ENCODE data around the gene ERP29. TPM values are rescaled to one million over a fixed set of nuclear protein-coding genes. Genes with fewer than 3 reads are reported as not detected.

Gene ERP29
- total and polyA plus RNA-seq, 2 of the 13 experiments (the other 11 are each of a cell fraction or from before 2014, with no cell fraction given) = 111 to 147 TPM

DNA sequence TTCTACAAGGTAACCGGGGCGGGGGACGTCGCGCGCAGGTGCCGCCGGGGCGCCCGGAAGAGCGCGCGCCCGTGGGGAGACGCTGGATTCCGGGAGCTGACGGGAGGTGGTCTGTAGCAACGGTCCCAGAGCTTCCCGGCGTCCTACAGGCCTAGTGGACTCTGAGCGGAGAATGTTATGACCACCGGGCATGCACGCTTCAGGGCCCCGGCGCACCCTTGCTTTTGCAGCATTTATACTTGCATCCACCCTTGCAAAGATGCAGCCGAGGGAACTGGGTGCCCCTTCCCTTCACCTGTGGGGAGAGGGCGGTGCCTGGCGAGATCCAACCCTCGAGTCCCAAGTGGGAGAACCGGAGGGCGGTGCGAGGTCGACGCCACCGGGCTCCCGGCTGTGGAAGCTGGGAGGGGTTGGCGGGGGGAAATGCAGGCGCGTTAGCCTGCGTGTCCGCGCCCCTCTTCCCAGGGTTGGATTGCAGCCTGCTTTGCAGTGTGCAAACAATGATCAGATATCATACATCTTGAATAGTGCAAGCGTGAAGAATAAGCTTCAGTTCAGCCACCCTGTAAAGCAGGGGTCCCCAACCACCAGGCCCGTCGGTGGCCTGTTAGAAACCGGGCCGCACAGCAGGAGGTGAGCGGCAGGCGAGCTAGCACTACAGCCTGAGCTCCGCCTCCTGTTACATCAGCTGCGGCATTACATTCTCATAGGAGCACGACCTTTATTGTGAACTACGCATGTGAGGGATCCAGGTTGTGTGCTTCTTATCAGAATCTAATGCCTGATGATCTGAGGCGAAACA, 576 bp downstream of the ERP29 start (continued):
- TF ChIP-seq, protein P1, sequence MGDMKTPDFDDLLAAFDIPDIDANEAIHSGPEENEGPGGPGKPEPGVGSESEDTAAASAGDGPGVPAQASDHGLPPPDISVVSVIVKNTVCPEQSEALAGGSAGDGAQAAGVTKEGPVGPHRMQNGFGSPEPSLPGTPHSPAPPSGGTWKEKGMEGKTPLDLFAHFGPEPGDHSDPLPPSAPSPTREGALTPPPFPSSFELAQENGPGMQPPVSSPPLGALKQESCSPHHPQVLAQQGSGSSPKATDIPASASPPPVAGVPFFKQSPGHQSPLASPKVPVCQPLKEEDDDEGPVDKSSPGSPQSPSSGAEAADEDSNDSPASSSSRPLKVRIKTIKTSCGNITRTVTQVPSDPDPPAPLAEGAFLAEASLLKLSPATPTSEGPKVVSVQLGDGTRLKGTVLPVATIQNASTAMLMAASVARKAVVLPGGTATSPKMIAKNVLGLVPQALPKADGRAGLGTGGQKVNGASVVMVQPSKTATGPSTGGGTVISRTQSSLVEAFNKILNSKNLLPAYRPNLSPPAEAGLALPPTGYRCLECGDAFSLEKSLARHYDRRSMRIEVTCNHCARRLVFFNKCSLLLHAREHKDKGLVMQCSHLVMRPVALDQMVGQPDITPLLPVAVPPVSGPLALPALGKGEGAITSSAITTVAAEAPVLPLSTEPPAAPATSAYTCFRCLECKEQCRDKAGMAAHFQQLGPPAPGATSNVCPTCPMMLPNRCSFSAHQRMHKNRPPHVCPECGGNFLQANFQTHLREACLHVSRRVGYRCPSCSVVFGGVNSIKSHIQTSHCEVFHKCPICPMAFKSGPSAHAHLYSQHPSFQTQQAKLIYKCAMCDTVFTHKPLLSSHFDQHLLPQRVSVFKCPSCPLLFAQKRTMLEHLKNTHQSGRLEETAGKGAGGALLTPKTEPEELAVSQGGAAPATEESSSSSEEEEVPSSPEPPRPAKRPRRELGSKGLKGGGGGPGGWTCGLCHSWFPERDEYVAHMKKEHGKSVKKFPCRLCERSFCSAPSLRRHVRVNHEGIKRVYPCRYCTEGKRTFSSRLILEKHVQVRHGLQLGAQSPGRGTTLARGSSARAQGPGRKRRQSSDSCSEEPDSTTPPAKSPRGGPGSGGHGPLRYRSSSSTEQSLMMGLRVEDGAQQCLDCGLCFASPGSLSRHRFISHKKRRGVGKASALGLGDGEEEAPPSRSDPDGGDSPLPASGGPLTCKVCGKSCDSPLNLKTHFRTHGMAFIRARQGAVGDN (CRISPR knock-in tag; IDR thresholded peaks at IDR 0.05) = peak; percentile 62
- peak; percentile 92 for TF ChIP-seq CEBPG (CRISPR knock-in tag; IDR thresholded peaks at IDR 0.05)
- TF ChIP-seq PHF5A (CRISPR knock-in tag; IDR thresholded peaks at IDR 0.05; ENCODE audit: low read depth, unreplicated experiment) = peak; percentile 39
- TF ChIP-seq ONECUT2 (CRISPR knock-in tag; IDR thresholded peaks at IDR 0.05) = no peak
- TF ChIP-seq ZNF10 (CRISPR knock-in tag; IDR thresholded peaks at IDR 0.05; ENCODE audit: borderline replicate concordance, low read depth) = no peak
- no peak for TF ChIP-seq CBX1 (IDR thresholded peaks at IDR 0.05; ENCODE audit: low read depth)
- TF ChIP-seq, protein P2, sequence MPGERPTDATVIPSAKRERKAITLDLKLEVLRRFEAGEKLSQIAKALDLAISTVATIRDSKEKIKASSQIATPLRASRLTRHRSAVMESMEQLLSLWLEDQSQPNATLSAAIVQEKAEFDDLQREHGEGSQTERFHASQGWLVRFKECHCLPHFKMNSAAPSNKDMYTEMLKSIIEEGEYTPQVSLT (CRISPR knock-in tag; IDR thresholded peaks at IDR 0.05; ENCODE audit: borderline replicate concordance, low read depth) = no peak
- no peak for TF ChIP-seq DDIT3 (CRISPR knock-in tag; IDR thresholded peaks at IDR 0.05)
- TF ChIP-seq EP300 (IDR thresholded peaks at IDR 0.05; ENCODE audit: low read depth in 2 of 2, low read length in 2 of 2) = no peak
- TF ChIP-seq EP300 (CRISPR knock-in tag; IDR thresholded peaks at IDR 0.05; ENCODE audit: borderline replicate concordance) = peak; percentile 36; the same call in 1 of the 2 replicates
- TF ChIP-seq THYN1 (CRISPR knock-in tag; IDR thresholded peaks at IDR 0.05; ENCODE audit: borderline replicate concordance, low read depth) = no peak
- no peak; the same call in 1 of the 2 replicates for TF ChIP-seq ZNF225 (CRISPR knock-in tag; IDR thresholded peaks at IDR 0.05)
- TF ChIP-seq SRSF4 (IDR thresholded peaks at IDR 0.05; ENCODE audit: low read depth, low read length, poor library complexity, severe bottlenecking) = no peak
- peak; percentile 15; the same call in 1 of the 2 replicates for TF ChIP-seq ATAD3A (CRISPR knock-in tag; IDR thresholded peaks at IDR 0.05)
- TF ChIP-seq HOXA7 (CRISPR knock-in tag; IDR thresholded peaks at IDR 0.05) = no peak
